Fibroblast of skin of right biceps (primary cell): Measurements from ENCODE around the gene SETD1B.
A peak's percentile ranks its signal among the peaks of the same experiment; 100 is the strongest.
"Not testable (repeated sequence)": the region's sequence is repeated elsewhere in the genome, so short reads cannot be mapped to it uniquely, and the experiment has no call there.

Experiments used
- DNase-seq: peaks from one replicate; pipeline ENCODE4 v3.0.0-alpha.2; 2013

SETD1B gene

DNA sequence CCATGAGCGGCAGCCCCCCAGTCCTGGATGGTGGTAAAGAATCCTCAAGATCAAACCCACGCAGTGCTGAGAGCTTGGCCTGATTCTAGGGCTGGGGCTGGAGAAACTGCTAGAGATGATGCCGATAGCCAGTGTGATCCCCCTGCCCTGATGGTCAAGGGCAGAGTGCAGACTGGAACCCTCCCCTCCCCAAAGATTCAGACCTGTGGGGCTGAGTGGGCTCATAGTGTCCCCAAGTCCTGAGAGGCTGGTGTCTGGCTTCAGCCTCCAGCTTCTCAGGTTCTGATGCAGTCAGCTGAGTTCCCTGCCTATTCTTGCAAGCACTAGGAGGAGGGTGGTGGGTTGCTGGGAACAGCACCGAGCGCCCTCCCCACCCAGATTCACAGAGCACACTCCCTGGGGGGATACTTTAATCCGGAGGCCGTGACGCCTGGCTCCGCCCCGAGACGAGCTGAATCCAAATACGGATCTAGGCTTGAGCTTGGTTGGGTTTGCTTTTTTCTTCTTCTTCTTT lies 22.3 kb upstream of the SETD1B start:
- no peak for DNase-seq

DNA sequence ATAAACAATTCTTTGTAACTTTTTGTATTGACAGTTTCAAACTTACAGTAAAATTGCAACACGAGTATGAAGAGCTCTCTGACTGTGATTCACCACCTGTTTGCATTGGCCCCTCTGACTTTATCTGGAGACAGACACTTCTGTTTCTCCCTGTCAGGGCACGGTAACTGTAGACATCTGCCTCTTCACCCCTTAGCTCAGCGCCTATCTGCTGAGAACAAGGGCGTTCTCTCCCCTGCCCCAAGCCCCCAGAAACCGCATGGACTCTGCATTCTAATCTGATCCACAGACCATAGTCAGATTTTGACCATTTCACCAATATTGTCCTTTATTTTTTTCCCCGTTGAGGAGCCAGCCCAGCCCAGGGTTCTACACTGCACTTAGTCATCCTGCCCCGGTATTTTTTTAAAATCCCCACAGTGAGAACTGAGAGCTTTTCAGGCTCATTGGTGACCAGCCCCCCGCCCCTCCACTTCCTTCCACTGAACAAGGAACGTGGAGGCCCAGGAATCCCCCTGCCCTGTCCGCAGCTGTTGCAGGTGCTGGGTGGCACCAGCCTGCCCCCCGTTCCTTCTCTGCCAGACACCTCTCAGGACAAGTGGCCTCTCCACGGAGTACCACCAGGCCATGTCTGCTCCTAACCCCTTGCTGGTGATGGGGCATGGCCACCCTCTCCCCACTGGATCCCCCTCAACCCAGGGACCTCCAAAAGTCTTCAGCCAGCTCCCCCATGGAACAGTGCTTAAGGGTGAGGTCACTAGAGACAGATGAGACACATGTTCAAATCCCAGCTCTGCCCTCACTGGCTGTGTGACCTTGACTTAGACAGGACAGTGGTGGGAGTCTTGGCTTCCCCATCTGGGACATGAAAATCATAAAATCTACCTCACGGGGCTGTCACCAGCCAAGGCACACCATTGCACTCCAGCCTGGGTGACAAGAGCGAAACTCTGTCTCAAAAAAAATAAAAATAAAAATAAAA lies 21.5 kb upstream of the SETD1B start:
- peak; percentile 39 for DNase-seq

DNA sequence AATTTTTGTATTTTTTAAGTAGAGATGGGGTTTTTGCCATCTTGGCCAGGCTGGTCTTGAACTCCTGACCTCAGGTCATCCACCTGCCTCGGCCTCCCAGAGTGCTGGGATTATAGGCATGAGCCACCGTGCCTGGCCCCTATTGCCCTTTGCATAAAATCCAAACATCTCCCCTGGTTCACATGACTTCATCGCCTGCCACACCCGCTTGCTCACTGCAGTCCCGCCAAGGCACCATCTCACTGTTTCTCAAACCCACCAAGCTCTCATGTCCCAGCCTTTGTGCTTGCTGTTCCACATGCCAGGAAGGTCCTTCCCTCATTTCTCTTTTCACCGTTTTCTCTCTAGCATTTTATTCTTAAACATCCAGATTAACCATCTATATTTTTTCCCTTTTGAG lies 20.0 kb upstream of the SETD1B start:
- DNase-seq, result no peak

DNA sequence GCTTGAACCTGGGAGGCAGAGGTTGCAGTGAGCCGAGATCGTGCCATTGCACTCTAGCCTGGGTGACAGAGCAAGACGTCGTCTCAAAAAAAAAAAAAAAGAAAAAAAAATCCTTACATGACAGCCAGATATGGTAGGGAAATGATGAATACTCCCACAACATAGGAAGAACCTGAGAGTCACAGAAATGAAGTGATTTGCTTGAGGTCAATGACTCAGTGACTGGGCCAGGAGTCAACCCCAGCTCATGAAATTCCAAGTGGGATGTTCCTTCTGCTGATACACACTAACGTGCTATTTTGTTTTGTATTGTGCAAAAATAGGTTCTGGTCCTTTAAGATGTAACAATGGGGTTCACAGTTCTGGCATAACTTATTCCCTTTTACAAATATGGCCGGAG lies 19.3 kb upstream of the SETD1B start:
- DNase-seq, result peak; percentile 93

DNA sequence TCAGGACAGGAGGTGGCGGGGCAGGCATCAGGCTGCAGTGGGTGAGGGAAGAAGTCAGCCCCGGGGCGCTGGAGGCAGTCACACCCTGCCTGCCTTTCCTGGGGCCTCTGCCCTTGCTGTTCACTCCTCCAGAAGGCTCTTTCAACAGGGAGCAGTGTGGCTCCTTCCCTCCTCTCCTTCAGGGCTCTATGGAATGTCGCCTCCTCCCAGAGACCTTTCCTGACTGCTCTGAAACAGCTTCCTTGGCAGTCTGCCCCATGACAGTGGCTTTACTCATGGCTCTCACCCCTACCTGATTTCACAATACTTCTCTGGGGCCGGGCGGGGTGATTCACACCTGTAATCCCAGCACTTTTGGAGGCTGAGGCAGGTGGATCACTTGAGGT lies 17.4 kb upstream of the SETD1B start:
- DNase-seq, result peak; percentile 97

DNA sequence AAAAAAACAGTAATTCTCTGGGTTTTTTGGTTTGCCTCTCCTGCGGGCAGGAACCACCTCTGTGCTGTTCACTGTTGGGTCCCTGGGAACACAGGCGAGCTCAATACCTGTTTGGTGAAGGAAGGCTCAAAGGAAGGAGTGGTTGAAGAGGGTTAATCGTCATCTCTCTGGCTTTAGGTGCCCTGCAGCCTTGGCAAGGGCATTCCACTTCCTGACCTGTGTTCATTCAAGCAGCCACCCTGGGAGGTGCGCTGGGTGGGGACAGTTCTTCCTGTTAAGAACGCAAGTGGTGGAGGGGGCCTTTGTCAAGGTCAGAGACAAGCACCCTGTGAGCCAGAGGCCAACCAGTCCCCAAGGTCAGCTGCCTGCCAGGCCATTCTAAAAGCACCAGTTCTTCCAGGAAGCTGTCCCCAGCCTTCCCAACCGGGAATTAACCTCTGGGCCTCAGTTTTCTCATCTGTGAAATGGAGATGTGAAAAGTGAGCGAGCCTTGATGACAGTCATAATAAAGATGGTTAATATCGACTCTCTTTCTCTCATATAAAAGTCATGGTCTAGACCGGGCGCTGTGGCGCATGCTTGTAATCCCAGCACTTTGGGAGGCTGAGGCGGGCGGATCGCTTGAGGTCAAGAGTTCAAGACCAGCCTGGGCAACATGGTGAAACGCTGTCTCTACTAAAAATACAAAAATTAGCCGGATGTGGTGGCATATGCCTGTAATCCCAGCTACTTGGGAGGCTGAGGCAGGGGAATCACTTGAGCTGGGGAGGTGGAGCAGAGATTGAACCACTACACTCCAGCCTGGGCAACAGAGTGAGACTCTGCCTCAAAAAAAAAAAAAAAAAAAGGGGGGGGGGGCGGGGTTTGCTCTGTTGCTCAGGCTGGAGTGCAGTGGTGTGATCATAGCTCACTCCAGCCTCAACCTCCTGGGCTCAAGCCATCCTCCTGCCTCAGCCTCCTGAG lies 16.5 kb upstream of the SETD1B start:
- no peak for DNase-seq

DNA sequence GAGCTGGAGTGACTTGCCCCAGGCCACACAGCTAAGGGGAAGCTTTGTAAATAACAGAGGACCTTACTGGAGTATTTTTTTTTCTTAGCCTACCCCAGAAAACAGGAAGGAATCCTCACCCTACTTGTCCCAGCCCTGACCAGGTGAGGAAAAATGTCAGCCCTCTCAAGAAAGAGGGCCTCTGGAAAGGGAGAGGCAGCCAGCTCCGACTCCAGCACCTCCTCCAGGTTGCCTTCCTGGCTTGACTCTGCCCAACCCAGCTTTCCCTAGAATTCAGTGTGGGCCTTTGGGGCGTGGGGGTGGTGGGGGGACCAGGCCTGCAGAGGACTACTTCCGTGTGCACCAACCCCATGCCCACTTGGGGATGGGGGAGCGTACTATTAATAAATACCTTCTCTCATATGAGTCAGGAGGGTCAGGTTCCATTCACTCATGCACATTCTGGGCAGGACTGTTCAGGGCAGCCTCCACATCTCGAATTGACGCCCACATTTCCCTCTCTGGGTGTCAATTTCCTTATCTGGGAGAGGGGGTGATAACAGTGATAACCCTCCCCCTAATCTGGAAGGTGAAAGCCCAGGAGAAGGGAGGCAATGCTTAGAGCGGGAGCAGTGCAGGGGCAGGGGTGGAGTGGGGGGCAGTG lies 15.5 kb upstream of the SETD1B start:
- DNase-seq, result no peak

DNA sequence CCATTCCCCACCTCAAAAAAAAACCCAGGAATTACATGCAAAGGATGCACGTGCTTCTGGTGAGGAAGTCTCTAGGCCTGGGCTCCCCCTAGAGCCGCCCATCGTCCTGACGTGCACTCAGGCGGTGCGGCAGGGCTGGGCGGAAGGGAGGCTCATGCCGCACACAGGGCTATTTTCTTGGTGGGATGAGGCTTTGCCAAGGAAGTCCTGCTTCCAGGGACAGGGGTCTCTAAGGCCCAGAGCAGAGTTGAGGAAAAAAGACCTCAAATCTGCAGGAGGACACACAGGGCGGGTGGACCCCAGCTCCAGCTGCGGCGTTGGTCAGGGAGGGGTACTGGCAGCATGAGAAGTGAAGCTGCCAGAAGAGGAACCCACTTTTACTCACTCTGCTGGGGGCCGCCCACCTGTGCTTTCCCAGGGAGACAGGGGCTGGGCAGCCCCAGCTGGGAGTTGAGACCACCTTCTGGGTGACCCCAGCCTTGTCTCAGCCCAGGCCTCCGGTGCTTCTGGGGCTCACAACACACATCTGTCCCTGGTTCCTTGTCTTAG lies 14.5 kb upstream of the SETD1B start:
- no peak for DNase-seq

DNA sequence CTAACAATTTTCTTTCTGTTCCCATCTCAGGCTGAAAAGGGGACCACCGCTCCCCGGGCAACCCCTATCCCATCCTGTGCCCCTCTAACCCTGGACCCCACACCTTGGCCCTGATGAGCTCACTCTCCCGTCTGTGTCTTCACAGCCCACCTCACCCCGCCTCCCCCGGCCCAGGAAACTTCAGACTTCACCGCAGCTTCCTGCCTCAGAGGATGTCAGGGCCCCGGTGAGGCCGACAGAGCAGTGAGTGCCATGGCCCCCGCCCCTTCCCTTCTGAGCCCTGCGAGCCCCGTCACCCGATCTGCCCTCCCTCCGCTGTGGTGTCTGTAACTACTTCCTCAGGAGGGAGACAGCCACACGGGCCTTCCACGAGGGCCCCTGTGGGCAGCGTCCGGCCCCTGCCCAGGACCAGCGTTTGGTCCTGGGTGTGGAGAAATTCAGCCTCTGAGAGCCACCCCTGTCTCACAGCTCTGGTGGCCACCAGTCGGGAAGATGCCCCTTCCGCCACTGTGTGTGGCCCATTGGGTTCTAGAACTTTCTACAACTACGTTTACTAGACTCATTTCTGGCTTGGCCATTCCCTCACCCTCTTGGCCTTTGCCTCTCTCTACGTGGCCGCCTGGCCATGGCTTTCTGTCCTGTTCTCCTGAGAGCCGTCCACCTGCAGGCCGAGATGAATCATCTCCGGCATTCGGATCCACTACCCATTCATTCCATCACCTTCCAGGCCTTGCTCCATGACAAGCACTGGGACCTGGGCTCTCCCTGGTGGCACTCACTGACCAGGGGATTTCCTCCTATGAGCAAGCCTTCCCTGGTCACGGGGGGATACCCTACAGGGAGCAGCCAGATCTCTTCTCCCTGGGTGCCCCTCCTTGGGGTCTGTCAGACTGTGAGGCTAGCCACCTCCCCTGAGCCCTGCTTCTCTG lies 13.7 kb upstream of the SETD1B start:
- peak; percentile 64 for DNase-seq

DNA sequence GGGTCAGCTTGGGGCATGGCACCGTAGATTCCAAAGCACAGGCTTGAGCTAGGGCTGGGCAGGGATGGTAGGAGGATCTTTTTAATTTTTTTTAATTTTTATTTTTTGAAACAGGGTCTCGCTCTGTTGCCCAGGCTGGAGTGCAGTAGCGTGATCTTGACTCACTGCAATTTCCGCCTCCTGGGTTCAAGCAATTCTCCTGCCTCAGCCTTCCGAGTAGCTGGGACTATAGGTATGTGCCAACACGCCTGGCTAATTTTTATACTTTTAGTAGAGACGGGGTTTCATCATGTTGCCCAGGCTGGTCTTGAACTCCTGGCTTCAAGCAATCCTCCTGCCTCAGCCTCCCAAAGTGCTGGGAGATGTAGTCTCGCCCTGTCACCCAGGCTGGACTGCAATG lies 13.0 kb upstream of the SETD1B start:
- not testable (repeated sequence) for DNase-seq

DNA sequence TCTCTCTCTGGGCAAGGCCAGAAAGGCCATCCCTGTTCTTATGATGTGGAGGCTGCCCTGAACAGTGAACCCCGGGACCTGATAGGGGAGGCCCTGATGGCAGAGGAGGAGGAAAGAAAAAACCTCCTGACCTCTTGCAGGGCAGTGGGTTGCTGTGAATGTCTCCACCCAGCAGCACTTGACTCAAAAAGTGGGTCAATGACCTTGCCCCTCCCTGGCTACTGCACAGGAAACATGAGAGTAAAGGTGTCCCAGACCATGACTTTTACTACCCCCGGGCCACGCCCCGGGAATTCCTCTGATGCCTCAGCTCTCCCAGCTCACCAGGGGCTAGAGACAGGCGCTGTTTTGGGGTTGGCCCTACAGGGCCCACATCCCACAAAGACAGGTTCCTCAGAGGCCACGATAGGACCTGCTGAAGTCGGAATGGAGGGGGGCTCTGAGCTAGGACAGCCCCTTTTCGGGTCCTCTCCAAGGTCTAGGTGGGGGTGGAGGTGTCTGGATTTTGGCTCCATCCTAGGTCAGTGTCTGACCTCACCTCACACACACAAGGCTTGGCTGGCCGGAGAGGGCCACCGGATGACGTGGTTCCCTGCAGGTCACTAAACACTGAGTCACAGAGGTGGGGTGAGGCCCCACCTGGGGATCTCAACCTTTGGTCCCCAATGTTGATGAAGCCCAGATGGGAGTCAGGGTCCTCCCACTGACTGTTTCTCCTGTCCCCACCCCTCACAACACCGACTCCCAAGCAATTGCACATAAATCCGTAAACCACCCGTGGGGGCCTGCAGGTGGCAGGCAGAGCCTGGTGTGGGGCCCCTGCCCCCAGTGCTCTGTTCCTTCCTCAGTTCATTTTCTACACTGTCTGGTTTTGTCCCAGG lies 11.9 kb upstream of the SETD1B start:
- no peak for DNase-seq

DNA sequence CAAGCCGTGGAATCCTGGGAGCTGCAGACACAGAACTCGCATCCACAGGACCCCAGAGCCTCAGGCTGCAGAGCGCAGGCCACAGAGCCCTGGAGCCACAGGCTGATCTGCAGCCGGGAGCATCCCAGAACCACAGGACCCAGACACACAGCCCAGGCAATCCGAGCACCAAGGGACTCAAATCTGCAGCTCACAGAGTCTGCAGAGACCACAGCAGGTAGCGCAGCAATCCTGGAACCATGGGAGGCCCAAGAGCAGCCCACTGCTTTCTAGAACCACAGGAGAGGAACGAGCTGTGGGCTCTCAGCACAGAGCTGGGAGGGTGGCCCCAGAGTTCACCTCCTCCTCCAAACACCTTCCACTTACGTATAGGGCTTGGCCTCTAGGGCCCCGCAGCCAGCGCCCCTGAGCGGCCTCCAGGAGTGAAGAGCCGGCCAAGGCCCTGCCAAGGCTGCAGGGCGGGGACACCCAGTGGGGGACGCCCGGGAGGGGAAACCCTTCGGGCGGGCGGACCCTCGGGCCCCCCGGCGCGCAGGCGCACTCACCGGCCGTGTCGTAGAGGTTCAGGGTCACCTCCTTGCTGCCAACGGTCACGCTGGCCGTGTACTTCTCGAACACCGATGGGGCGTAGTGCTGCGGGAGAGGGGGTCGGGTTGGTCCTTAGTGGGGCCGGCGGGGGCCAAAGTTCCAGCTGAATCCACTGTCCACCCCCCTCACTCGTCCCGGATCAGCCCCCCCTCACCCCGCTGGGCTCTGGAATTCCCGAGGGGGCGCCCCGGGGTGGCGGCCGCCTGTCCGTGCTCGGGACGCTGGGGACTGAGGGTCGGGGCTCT lies 11.0 kb upstream of the SETD1B start:
- no peak for DNase-seq

DNA sequence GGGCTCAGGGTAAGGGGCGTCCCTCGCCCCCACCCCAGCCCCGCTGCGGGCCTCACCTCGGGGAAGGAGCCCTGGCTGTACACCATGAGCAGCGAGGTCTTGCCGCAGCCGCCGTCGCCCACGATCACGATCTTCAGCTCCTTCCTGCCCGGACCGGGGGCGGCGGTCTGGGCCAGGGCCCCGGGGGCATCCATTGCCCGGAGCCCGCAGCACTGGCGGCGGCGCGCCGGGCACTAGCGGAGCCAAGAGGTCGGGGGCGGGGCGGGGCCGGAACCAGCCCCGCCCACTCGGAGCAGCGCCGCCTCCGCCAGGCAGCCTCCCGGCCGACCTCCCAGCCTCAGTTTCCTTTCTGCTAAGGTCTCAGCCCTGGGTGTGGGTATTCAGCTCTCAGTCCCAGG lies 10.4 kb upstream of the SETD1B start, which contains the start of gene RHOF:
Gene RHOF (minus strand): TSS at position 249 of the 398 bp plus-strand sequence. CDS start 55 bp downstream, at position 194.
- no peak for DNase-seq

DNA sequence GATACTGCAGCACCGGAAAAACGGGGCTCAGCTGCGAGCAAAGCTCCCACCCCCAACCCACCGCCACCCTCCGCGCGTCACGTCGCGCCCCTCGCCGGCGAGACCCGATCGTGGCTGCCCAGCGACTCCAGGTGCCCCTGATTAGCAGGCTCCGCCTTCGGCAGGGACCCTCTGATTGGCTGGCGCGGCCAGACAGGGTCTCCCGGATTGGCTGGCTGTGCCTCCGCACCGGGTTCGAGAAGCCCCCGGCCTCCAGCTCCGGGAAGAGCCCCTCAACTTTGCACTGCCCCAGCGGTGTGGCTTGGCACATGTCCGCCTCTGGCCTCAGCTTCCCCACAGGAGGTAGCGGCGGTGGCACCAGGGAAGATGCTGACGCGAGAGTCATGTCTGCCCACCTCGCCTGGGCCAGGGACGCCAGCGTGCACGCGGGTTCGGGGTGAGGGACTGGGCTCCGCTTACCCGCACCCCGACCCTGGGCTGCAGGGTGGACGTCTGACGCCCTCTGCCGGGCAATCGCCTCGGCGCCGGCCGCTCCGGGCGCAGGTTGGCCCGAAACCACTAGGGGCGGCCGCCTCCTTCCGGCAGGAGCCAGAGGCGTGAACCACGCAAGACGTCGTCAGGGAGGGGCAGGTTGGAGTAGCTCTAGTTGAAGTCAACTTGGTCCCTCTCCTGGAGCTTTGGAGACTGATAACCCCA lies 9.8 kb upstream of the SETD1B start:
- DNase-seq, result peak; percentile 90

DNA sequence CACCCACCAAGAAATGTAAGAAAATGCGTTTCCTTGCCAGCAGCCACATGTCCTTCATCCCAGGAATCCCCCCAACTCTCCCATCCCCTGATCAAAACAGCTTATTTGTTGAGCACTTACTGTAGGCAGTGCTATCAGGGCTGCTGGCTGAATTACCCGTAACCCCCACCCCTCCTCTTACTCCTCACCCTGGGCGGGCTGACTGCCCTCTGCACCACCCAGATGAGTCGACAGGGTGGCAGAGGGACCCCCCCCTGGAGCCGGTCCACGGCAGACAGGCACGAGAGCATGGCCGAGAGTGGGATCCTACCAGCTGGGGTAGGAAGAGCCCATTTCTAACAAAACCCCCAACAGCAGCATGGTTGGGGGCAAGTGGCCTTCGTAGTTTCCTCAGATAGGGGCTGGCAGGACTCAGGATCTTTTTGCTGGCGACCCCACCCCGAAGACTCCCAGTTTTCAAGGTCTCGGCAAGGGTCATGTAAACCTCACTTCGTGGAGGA lies 9.2 kb upstream of the SETD1B start:
- no peak for DNase-seq

DNA sequence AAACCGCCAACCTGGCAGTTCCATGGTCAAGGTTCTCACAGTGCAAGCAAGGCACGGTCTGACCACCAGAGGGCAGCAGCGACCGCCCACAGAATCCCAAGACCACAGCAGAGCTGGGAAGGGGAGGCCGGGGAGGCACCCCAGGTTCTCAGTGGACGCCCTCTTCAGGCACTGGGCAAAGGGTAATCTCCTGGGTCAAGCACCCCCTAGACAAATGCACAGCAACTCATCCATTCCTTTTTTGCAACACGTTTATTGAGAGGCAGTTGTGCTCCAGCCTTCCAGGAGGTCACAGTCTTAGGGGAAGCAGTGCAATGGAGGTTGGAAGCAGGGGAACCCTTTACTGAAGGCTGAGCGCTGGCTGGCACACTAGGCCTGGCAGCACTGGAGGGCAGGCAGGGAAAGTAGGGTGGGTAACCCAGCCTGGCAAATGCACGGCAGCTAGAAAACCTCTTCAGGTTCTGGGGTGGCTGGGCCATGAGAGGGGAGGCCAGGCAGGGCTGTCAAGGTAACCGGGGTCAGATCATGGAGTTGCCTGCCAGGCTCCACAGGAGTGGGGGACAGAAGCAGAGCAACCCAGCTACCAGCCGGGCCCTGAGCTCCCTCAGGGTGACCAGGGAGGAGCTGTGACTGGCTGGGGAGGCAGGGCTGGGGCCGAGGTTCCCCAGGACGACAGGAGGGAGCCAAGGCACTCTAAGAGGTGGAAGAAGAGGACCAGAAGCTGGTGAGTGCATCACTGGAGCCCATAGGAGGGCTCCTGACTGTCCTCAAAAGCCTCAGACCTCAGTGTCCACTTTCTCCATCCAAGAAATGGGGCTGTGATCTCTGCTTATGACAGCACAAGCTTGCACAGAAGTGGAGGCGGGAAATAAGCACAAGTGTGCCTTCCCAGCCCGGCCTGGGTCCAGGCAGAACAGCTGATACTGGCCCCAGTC lies 8.5 kb upstream of the SETD1B start:
- DNase-seq, result peak; percentile 81
